GM12872 (cell line): ENCODE results near the gene GRIA4.

Experiments
- TF ChIP-seq, protein P1 (sequence below): IDR thresholded peaks from 3 replicates; pipeline ENCODE4 v1.5.1; 2011; ENCODE audit warnings: low read depth, mild to moderate bottlenecking, low read length, moderate library complexity; ENCODE audit not compliant: insufficient read depth

GRIA4 gene

DNA sequence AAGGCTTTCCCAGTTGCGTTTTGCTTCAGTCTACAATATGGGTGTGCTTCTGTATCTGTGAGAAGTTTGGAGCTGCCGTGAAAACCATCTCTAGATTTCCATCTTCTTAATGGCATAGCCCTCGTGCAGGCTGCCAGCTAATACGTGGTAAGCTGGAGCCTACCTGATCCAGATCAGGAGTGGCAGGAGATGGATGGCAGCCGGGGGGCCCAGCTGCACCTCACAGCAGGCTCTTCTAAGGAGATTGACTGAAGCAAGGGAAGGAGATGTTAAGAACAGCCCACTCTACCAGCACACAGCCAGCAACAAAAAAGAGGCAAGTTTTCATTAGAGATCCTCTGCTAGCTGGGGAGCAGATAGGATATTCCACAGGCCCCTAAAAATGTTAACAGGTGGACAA is 296.6 kb downstream of the GRIA4 start:
- TF ChIP-seq, protein P1, sequence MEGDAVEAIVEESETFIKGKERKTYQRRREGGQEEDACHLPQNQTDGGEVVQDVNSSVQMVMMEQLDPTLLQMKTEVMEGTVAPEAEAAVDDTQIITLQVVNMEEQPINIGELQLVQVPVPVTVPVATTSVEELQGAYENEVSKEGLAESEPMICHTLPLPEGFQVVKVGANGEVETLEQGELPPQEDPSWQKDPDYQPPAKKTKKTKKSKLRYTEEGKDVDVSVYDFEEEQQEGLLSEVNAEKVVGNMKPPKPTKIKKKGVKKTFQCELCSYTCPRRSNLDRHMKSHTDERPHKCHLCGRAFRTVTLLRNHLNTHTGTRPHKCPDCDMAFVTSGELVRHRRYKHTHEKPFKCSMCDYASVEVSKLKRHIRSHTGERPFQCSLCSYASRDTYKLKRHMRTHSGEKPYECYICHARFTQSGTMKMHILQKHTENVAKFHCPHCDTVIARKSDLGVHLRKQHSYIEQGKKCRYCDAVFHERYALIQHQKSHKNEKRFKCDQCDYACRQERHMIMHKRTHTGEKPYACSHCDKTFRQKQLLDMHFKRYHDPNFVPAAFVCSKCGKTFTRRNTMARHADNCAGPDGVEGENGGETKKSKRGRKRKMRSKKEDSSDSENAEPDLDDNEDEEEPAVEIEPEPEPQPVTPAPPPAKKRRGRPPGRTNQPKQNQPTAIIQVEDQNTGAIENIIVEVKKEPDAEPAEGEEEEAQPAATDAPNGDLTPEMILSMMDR, result no peak

DNA sequence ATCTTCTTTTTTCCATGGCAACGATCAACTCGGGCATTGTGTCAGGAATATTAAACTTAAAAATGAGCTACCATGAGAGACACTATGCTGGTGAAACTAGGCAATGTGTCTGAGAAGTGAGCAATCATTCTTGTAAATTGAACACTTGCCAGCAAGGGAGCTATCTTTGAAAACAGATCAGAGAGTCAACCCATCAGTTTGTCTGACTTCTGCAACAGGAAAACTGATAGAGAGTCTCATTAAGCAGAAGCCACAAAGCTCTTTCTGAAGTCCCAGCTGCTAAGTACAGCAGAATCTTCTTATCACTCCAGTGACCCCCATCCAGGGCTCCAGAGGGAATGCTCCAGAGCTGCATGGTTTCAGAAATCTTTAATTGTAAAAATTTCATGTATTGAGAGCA is 297.4 kb downstream of the GRIA4 start:
- TF ChIP-seq, protein P1, result no peak

DNA sequence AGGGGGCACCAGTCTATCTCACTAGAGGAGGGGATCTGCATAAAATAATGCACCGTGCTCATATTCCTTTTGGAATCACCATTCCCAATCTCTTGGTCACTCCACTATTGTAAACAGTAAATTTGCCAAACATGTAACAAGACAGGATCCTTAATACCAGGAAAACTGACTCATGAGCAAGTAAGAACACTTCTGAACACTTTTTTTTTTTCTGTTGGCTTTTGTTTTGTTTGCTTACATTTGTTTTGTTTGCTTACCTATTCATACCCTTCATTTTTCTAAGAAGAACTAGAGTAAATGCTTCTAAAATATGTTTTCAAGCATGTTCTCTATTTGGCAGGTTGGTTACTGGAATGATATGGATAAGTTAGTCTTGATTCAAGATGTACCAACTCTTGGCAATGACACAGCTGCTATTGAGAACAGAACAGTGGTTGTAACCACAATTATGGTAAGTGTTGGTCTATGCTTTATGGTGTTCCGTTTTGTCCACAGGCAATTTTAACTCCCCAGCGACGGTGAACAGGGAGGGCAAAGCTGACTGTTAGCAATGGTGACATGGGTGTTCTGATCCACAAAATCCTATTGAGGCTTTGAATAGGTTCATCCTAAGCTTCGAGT is 300.3 kb downstream of the GRIA4 start:
- TF ChIP-seq, protein P1, result no peak

DNA sequence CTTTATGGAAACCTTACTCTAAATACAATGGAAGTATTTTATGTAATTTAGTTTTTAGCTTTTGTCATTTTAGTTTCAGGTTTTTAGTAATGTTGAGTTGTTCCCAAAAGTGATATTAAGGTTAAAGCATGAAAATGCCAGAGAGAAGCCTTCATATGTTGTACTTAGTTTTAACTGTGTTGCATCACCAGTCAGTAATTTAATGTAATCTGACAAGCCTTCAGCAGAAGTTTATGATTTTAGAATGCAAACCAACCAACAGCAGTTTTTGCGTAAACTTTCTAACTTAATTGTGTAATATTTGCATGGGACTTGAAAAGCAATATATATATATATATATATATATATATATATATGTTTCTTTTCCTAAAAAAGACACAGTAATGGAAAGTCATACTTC is 301.6 kb downstream of the GRIA4 start:
- TF ChIP-seq, protein P1, result no peak

DNA sequence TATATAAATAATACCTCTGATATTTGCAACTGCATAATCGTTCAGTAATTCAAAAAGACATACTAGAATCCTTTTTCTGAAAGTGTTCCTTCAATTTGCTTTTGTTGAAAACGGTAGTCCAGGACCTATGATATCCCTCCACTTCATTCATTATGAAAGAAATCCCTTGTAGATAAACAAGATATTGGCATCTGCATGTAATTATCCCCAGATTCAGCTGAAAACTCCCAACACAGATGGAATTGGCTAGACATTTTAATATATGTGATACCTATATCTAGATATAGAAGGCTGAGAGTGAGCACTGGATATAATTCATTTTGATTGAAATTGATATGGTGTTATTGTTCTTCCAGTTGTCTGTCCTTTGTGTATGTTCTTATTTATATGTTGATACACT is 302.8 kb downstream of the GRIA4 start:
- TF ChIP-seq, protein P1, result no peak

DNA sequence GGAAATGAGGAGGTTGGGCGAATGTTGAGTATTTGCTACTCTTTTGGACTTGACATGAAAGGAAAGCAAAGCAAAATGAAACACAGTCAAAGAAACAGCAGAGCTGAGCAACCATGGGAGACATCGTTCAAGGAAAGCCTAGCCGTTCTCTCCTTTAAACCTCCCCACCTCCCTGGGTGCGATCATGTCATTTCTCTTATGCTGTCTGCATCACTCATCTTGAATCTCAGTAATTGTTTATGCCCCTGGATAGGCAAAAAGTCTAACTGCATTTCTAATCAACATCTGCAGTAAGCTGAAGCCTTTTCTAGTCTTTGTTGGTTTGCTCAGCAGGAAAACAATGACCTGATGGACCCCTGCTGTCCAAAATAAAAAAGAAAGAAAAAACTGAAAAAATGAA is 305.1 kb downstream of the GRIA4 start:
- TF ChIP-seq, protein P1, result no peak

DNA sequence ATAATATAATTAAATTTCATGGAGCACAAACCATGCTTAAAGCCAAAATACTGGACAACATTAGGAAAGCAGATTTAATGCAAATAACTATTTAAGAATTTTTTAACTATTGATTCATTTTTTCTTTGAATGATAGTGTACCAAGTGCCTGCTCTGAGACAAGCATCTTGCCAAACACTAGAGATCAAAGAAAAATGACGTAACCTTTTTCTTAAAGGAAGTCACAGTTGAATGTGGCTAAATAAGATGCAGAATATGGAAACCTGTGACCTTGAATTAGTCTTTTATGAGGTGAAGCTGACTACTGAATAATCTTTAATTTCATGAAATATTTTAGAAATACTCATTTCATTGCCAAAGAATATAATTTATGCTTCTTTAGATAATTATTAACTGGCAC is 308.2 kb downstream of the GRIA4 start:
- TF ChIP-seq, protein P1, result no peak
